NB4 (cell line): ENCODE measurements around the gene NAT10.
"Not testable (repeated sequence)": the region's sequence is repeated elsewhere in the genome, so short reads cannot be mapped to it uniquely, and the experiment has no call there.

Source experiments
- DNase-seq: peaks from one replicate; pipeline ENCODE4 v3.0.0; 2010; ENCODE audit warnings: low read depth
- H3K4me3 ChIP-seq: one replicate; pipeline ENCODE4 v1.5.1; 2011; ENCODE audit warnings: mild to moderate bottlenecking, low read depth, low read length, moderate library complexity
- MYC ChIP-seq: IDR thresholded peaks from 2 replicates; pipeline ENCODE4 v1.6.1; 2011; ENCODE audit warnings: low read depth, low read length
- POLR2A ChIP-seq: IDR thresholded peaks from 2 replicates; pipeline ENCODE4 v1.6.1; 2011; ENCODE audit warnings: mild to moderate bottlenecking; ENCODE audit not compliant: insufficient read length; ENCODE audit errors: extremely low read depth
- TF ChIP-seq, protein P1 (sequence below): IDR thresholded peaks from one replicate; pipeline ENCODE4 v1.5.1; 2012; ENCODE audit warnings: low read depth, low read length
- TF ChIP-seq, protein P2 (sequence below): IDR thresholded peaks from 2 replicates; pipeline ENCODE4 v1.6.1; 2011; ENCODE audit warnings: low read depth, low read length

NAT10 gene

DNA sequence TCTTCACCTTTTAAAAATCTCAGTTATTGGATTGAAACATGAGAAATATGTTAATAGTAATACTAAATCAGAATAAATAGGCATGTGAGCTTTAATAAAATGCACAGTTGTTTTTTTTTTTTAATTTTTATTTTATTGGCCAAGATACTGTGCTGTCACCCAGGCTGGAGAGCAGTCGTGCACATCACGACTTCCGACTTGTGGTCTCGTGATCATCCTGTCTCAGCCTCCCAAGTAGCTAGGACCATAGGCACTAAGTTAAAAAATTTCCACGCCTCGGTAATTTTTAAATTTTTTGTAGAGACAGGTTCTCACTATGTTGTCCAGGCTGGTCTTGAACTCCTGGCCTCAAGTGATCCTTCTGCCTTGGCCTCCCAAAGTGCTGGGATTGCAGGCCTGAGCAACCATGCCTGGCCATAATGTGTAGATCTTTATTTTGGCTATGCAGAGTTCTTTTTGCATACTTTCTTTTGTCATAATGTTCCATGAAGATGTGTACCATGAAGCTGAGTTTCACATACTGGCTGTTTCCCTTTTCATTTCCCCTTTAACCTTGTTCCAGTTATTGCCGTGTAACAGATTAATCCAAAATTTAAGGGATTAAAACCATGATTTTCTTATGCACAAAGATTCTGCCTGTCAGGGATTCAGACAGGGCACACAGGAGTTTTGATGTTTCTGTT lies 37.9 kb upstream of the NAT10 start:
- H3K4me3 ChIP-seq: no peak overlapping the region
- DNase-seq: no peak
- TF ChIP-seq, protein P1, sequence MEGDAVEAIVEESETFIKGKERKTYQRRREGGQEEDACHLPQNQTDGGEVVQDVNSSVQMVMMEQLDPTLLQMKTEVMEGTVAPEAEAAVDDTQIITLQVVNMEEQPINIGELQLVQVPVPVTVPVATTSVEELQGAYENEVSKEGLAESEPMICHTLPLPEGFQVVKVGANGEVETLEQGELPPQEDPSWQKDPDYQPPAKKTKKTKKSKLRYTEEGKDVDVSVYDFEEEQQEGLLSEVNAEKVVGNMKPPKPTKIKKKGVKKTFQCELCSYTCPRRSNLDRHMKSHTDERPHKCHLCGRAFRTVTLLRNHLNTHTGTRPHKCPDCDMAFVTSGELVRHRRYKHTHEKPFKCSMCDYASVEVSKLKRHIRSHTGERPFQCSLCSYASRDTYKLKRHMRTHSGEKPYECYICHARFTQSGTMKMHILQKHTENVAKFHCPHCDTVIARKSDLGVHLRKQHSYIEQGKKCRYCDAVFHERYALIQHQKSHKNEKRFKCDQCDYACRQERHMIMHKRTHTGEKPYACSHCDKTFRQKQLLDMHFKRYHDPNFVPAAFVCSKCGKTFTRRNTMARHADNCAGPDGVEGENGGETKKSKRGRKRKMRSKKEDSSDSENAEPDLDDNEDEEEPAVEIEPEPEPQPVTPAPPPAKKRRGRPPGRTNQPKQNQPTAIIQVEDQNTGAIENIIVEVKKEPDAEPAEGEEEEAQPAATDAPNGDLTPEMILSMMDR: no peak
- TF ChIP-seq MYC (no peak), POLR2A (no peak)
- TF ChIP-seq, protein P2, sequence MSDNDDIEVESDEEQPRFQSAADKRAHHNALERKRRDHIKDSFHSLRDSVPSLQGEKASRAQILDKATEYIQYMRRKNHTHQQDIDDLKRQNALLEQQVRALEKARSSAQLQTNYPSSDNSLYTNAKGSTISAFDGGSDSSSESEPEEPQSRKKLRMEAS: no peak

DNA sequence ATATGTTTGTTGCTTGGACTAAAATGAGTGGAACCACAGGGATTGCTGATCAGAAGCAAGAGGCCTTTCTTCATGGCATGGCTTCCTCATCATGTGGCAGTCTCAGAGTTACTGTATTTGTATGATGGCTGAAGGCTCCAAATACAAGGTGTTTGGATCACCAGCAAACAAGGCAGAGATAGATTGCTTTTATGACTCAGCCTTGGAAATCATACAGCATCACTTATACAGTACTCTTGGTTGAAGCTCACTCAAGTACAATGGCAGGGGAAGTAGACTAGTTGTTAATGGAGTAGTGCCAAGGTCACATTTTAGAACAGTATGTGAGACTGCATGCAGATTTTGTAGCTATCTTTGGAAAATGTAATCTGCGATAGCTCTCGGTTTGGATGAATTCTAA lies 37.3 kb upstream of the NAT10 start:
- TF ChIP-seq, protein P1: no peak
- no peak for TF ChIP-seq POLR2A
- TF ChIP-seq, protein P2: no peak
- TF ChIP-seq MYC: no peak
- DNase-seq: no peak
- no peak overlapping the region for H3K4me3 ChIP-seq

DNA sequence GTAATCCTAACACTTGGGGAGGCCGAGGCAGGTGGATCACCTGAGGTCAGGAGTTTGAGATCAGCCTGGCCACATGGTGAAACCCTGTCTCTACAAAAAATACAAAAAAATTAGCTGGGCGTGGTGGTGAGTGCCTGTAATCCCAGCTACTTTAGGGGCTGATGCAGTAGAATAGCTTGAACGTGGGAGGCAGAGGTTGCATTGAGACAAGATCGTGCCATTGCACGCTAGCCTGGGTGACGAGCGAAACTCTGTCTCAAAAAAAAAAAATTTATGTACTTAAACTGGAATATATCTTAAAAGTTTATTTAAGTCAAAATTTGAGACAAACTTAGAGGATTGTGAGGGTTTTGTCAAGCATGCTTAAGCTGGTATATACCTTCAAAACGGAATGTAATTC lies 34.1 kb upstream of the NAT10 start:
- not testable (repeated sequence) for H3K4me3 ChIP-seq, DNase-seq

DNA sequence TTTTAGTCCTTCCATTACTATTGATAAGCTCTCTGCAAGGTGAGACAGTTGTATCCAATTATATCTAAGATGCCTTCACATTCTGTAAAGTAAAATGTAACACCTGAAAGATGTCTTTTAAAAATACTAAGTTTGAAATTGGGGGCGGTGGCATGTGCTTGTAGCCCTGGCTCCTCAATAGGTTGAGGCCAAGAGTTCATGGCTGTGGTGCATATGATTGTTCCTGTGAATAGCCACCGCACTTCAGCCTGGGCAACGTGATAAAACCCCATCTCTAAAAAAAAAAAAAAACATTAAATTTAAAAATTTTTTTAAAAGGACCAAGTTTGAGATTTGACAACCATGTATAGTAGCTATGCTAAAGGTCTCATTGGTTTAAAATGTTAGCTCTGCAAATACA lies 33.4 kb upstream of the NAT10 start:
- H3K4me3 ChIP-seq: no peak overlapping the region
- TF ChIP-seq MYC: no peak
- DNase-seq: no peak

DNA sequence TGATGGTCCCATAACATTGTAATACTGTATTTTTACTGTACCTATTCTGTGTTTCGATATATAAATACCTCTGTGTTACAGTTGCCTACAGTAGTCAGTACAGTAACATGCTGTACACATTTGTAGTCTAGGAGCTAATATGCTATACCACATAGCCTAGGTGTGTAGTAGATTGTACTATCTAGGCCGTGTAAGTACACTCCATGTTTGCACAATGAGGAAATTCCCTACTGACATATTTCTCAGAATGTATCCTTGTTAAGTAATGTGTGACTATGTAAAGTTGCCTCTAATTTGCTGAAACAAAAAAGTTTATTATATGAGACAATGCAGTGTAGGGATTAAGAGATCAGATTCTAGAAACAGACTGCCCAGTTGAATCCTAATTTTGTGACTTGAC lies 32.6 kb upstream of the NAT10 start:
- H3K4me3 ChIP-seq: no peak overlapping the region
- no peak for DNase-seq
- TF ChIP-seq, protein P1: no peak
- no peak for TF ChIP-seq MYC
- TF ChIP-seq POLR2A: no peak
- TF ChIP-seq, protein P2: no peak

DNA sequence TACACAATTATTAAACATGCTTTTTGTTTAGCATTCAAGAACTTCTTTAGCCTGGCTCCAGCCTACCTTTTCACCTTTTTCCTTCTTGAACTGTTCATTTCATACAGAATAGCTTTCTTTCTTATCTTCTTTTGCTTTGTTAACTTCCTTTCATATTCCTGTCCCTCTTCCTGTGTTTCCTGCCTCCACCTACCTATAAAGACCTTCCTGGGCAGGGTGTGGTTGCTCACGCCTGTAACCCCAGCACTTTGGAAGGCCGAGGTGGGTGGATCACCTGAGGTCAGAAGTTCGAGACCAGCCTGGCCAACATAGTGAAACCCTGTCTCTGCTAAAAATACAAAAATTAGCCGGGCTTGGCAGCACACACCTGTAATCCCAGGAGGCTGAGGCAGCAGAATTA lies 31.0 kb upstream of the NAT10 start:
- TF ChIP-seq, protein P1: no peak
- TF ChIP-seq, protein P2: no peak
- TF ChIP-seq POLR2A: no peak
- TF ChIP-seq MYC: no peak
- DNase-seq: no peak
- H3K4me3 ChIP-seq: no peak overlapping the region

DNA sequence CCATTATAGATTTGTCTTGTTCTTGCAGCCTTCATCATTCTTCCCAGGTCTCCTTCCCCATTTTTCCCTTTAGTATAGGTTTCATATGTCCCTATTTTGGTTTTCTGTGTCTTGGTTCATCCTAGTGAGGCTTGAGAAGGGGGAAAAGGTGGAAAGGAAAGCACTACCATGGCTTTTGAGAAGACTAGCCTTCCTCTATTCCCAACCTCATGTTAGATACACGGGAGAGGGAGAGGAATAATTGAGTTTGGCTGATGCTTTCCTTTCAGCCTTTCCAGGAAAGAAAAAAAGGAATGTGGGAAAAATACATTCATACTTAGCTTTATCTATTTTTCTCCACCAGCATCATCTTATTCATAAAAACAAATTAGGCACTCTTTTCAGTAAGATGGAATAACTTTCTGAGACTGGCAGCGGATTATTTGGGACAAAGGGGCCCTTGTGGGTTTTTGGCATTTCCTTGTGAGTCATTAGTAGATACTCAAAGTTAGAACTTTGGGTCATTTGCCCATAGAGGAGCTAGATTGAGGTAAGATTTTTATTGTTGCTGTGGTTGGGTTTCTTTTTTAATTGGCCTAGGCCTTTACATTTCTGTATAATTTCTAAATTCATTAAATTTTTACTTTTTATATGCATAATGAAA lies 30.1 kb upstream of the NAT10 start:
- DNase-seq: no peak
- no peak overlapping the region for H3K4me3 ChIP-seq
- TF ChIP-seq MYC: no peak
- TF ChIP-seq, protein P2: no peak
- TF ChIP-seq, protein P1: no peak
- TF ChIP-seq POLR2A: no peak
